ENCODE measurements around the gene GDF10. TPM values are rescaled to one million over a fixed set of nuclear protein-coding genes. Genes with fewer than 3 reads are reported as not detected.

Gene GDF10
- total and polyA plus RNA-seq, 5 donors from 2014 or later, result not detected

GRCh38 chr10:47303866-47304265 lies 3.9 kb downstream of the GDF10 start:
- no peaks in the 10 kb centered on the region for H3K36me3 ChIP-seq (ENCODE audit: control insufficient read depth, insufficient read depth, low read length)
- no peaks in the 10 kb centered on the region for H3K27me3 ChIP-seq (ENCODE audit: control insufficient read depth, insufficient read depth, low read length)
- no peak for ATAC-seq (ENCODE audit: low read depth in 2 of 2)
- H3K9me3 ChIP-seq (ENCODE audit: control insufficient read depth in 2 of 2, low read length in 2 of 2), result no peaks in the 10 kb centered on the region
- peaks cover 0 to 15% (median 2%) of the 10 kb centered on the region in 4 donors for H3K4me1 Mint-ChIP-seq
- H3K4me3 ChIP-seq (ENCODE audit: low read depth, low read length), result no peak overlapping the region
- H3K9me3 Mint-ChIP-seq, result no peaks in the 10 kb centered on the region
- H3K36me3 Mint-ChIP-seq, result no peaks in the 10 kb centered on the region
- no peak overlapping the region for H3K27ac ChIP-seq (ENCODE audit: insufficient read depth, low read length, poor library complexity, severe bottlenecking)
- peaks cover 10% of the 10 kb centered on the region for H3K27me3 Mint-ChIP-seq
- H3K27ac Mint-ChIP-seq, result no peak overlapping the region
- no peak overlapping the region for H3K4me3 Mint-ChIP-seq
- no peak for DNase-seq
- H3K4me1 ChIP-seq (ENCODE audit: control insufficient read depth, insufficient read depth, low read length, poor library complexity, severe bottlenecking), result peaks cover 4% of the 10 kb centered on the region

GRCh38 chr10:47305566-47305965 lies 5.6 kb downstream of the GDF10 start:
- peaks cover 5% of the 10 kb centered on the region for H3K27me3 Mint-ChIP-seq
- DNase-seq (no peak), ATAC-seq (ENCODE audit: low read depth in 2 of 2) (no peak)
- no peaks in the 10 kb centered on the region for H3K36me3 ChIP-seq (ENCODE audit: control insufficient read depth, insufficient read depth, low read length)
- H3K9me3 ChIP-seq (ENCODE audit: control insufficient read depth in 2 of 2, low read length in 2 of 2), result no peaks in the 10 kb centered on the region
- no peaks in the 10 kb centered on the region for H3K36me3 Mint-ChIP-seq
- H3K4me1 ChIP-seq (ENCODE audit: control insufficient read depth, insufficient read depth, low read length, poor library complexity, severe bottlenecking), result peaks cover 1% of the 10 kb centered on the region
- H3K27ac Mint-ChIP-seq, result no peak overlapping the region
- H3K4me3 ChIP-seq (ENCODE audit: low read depth, low read length), result no peak overlapping the region
- peaks cover 0 to 15% (median 2%) of the 10 kb centered on the region in 4 donors for H3K4me1 Mint-ChIP-seq
- H3K27me3 ChIP-seq (ENCODE audit: control insufficient read depth, insufficient read depth, low read length), result no peaks in the 10 kb centered on the region
- H3K4me3 Mint-ChIP-seq, result no peak overlapping the region
- no peak overlapping the region for H3K27ac ChIP-seq (ENCODE audit: insufficient read depth, low read length, poor library complexity, severe bottlenecking)
- no peaks in the 10 kb centered on the region for H3K9me3 Mint-ChIP-seq

GRCh38 chr10:47306387-47307210 lies 6.6 kb downstream of the GDF10 start:
- Histone ChIP-seq H3K4me1 (ENCODE audit: control insufficient read depth, insufficient read depth, low read length, poor library complexity, severe bottlenecking) (peaks cover 9% of the 10 kb centered on the region), H3K36me3 (ENCODE audit: control insufficient read depth, insufficient read depth, low read length) (no peaks in the 10 kb centered on the region), H3K9me3 (ENCODE audit: control insufficient read depth in 2 of 2, low read length in 2 of 2) (no peaks in the 10 kb centered on the region), H3K27me3 (ENCODE audit: control insufficient read depth, insufficient read depth, low read length) (no peaks in the 10 kb centered on the region), H3K27ac (ENCODE audit: insufficient read depth, low read length, poor library complexity, severe bottlenecking) (no peak overlapping the region), H3K4me3 (ENCODE audit: low read depth, low read length) (no peak overlapping the region)
- no peak for ATAC-seq (ENCODE audit: low read depth in 2 of 2)
- Mint-ChIP-seq H3K4me3 (no peak overlapping the region), H3K27me3 (no peaks in the 10 kb centered on the region), H3K9me3 (no peaks in the 10 kb centered on the region), H3K36me3 (no peaks in the 10 kb centered on the region), H3K27ac (no peak overlapping the region), H3K4me1 (peaks cover 0 to 18% (median 4%) of the 10 kb centered on the region in 4 donors)
- DNase-seq, result no peak

GRCh38 chr10:47307381-47307780 lies 7.4 kb downstream of the GDF10 start:
- no peak overlapping the region for H3K27ac Mint-ChIP-seq

GRCh38 chr10:47308775-47309174 lies 8.8 kb downstream of the GDF10 start:
- no peak overlapping the region for H3K4me3 Mint-ChIP-seq
- Histone ChIP-seq H3K4me3 (ENCODE audit: low read depth, low read length) (no peak overlapping the region), H3K36me3 (ENCODE audit: control insufficient read depth, insufficient read depth, low read length) (no peaks in the 10 kb centered on the region), H3K4me1 (ENCODE audit: control insufficient read depth, insufficient read depth, low read length, poor library complexity, severe bottlenecking) (peaks cover 14% of the 10 kb centered on the region), H3K9me3 (ENCODE audit: control insufficient read depth in 2 of 2, low read length in 2 of 2) (no peaks in the 10 kb centered on the region), H3K27ac (ENCODE audit: insufficient read depth, low read length, poor library complexity, severe bottlenecking) (no peak overlapping the region), H3K27me3 (ENCODE audit: control insufficient read depth, insufficient read depth, low read length) (no peaks in the 10 kb centered on the region)
- no peak overlapping the region for H3K27ac Mint-ChIP-seq
- no peaks in the 10 kb centered on the region for H3K27me3 Mint-ChIP-seq
- H3K4me1 Mint-ChIP-seq, result peaks cover 0 to 27% (median 9%) of the 10 kb centered on the region in 4 donors
- no peak for DNase-seq
- no peak for ATAC-seq (ENCODE audit: low read depth in 2 of 2)
- H3K36me3 Mint-ChIP-seq, result no peaks in the 10 kb centered on the region
- H3K9me3 Mint-ChIP-seq, result no peaks in the 10 kb centered on the region

More at GRCh38 chr10:47307381-47307780, 7.4 kb downstream of the GDF10 start:
- Histone ChIP-seq H3K27me3 (ENCODE audit: control insufficient read depth, insufficient read depth, low read length) (no peaks in the 10 kb centered on the region), H3K27ac (ENCODE audit: insufficient read depth, low read length, poor library complexity, severe bottlenecking) (no peak overlapping the region), H3K9me3 (ENCODE audit: control insufficient read depth in 2 of 2, low read length in 2 of 2) (no peaks in the 10 kb centered on the region), H3K4me3 (ENCODE audit: low read depth, low read length) (no peak overlapping the region), H3K4me1 (ENCODE audit: control insufficient read depth, insufficient read depth, low read length, poor library complexity, severe bottlenecking) (peaks cover 14% of the 10 kb centered on the region), H3K36me3 (ENCODE audit: control insufficient read depth, insufficient read depth, low read length) (no peaks in the 10 kb centered on the region)
- no peaks in the 10 kb centered on the region for H3K9me3 Mint-ChIP-seq
- DNase-seq, result no peak
- H3K36me3 Mint-ChIP-seq, result no peaks in the 10 kb centered on the region
- no peak overlapping the region for H3K4me3 Mint-ChIP-seq
- H3K27me3 Mint-ChIP-seq, result no peaks in the 10 kb centered on the region
- H3K4me1 Mint-ChIP-seq, result peaks cover 0 to 26% (median 9%) of the 10 kb centered on the region in 4 donors
- no peak for ATAC-seq (ENCODE audit: low read depth in 2 of 2)

GRCh38 chr10:47309408-47310089 lies 9.6 kb downstream of the GDF10 start:
- Mint-ChIP-seq H3K9me3 (peaks cover 0 to 2% (median 0%) of the 10 kb centered on the region in 7 donors), H3K27ac (no peak overlapping the region), H3K4me1 (peaks cover 0 to 27% (median 9%) of the 10 kb centered on the region in 4 donors), H3K4me3 (no peak overlapping the region), H3K27me3 (no peaks in the 10 kb centered on the region), H3K36me3 (no peaks in the 10 kb centered on the region)
- ATAC-seq (ENCODE audit: low read depth in 2 of 2) (no peak), DNase-seq (no peak)
- Histone ChIP-seq H3K27me3 (ENCODE audit: control insufficient read depth, insufficient read depth, low read length) (no peaks in the 10 kb centered on the region), H3K36me3 (ENCODE audit: control insufficient read depth, insufficient read depth, low read length) (no peaks in the 10 kb centered on the region), H3K4me1 (ENCODE audit: control insufficient read depth, insufficient read depth, low read length, poor library complexity, severe bottlenecking) (peaks cover 14% of the 10 kb centered on the region), H3K9me3 (ENCODE audit: control insufficient read depth in 2 of 2, low read length in 2 of 2) (no peaks in the 10 kb centered on the region), H3K27ac (ENCODE audit: insufficient read depth, low read length, poor library complexity, severe bottlenecking) (no peak overlapping the region), H3K4me3 (ENCODE audit: low read depth, low read length) (no peak overlapping the region)

GRCh38 chr10:47310090-47310505 lies 10.1 kb downstream of the GDF10 start:
- peaks cover 0 to 27% (median 9%) of the 10 kb centered on the region in 4 donors for H3K4me1 Mint-ChIP-seq
- no peak overlapping the region for H3K4me3 ChIP-seq (ENCODE audit: low read depth, low read length)
- ATAC-seq (ENCODE audit: low read depth in 2 of 2) (no peak), DNase-seq (no peak)
- H3K36me3 Mint-ChIP-seq, result no peaks in the 10 kb centered on the region
- H3K27me3 ChIP-seq (ENCODE audit: control insufficient read depth, insufficient read depth, low read length), result no peaks in the 10 kb centered on the region
- no peak overlapping the region for H3K4me3 Mint-ChIP-seq
- no peaks in the 10 kb centered on the region for H3K9me3 ChIP-seq (ENCODE audit: control insufficient read depth in 2 of 2, low read length in 2 of 2)
- H3K27ac Mint-ChIP-seq, result no peak overlapping the region
- no peaks in the 10 kb centered on the region for H3K27me3 Mint-ChIP-seq
- no peak overlapping the region for H3K27ac ChIP-seq (ENCODE audit: insufficient read depth, low read length, poor library complexity, severe bottlenecking)
- H3K4me1 ChIP-seq (ENCODE audit: control insufficient read depth, insufficient read depth, low read length, poor library complexity, severe bottlenecking), result peaks cover 14% of the 10 kb centered on the region
- H3K9me3 Mint-ChIP-seq, result peaks cover 0 to 2% (median 0%) of the 10 kb centered on the region in 7 donors
- H3K36me3 ChIP-seq (ENCODE audit: control insufficient read depth, insufficient read depth, low read length), result no peaks in the 10 kb centered on the region

All from CD4-positive, CD25-positive, alpha-beta regulatory T cell (primary cell).